ES-I3 (cell line): ENCODE measurements around the gene EGFL7.

Experiments used
- H3K36me3 ChIP-seq: 2 replicates; pipeline ENCODE4 v1.6.1; 2013; ENCODE audit warnings: mild to moderate bottlenecking, low read length, control low read depth, moderate library complexity; ENCODE audit not compliant: insufficient read depth
- H3K4me1 ChIP-seq: 2 replicates; pipeline ENCODE4 v1.6.1; 2013; ENCODE audit warnings: mild to moderate bottlenecking, control low read depth, low read length; ENCODE audit not compliant: insufficient read depth
- H3K9ac ChIP-seq: 2 replicates; pipeline ENCODE4 v1.6.1; 2013; ENCODE audit warnings: low read depth, mild to moderate bottlenecking, low read length, moderate library complexity
- H3K9me3 ChIP-seq: 2 replicates; pipeline ENCODE4 v1.6.1; 2013; ENCODE audit warnings: mild to moderate bottlenecking, low read length, moderate library complexity; ENCODE audit not compliant: control insufficient read depth, insufficient read depth

The EGFL7 gene

GRCh38 chr9:136645903-136646754 is 16.6 kb upstream of the EGFL7 start:
- H3K9ac ChIP-seq, result no peak overlapping the region
- no peaks in the 10 kb centered on the region for H3K9me3 ChIP-seq
- no peaks in the 10 kb centered on the region; the same call in 1 of the 2 replicates for H3K4me1 ChIP-seq
- no peaks in the 10 kb centered on the region for H3K36me3 ChIP-seq

- H3K9ac ChIP-seq, result no peak overlapping the region
- no peaks in the 10 kb centered on the region; the same call in 1 of the 2 replicates for H3K4me1 ChIP-seq
Measured at GRCh38 chr9:136646827-136647711, 15.6 kb upstream of the EGFL7 start.

GRCh38 chr9:136648751-136649150 is 14.0 kb upstream of the EGFL7 start:
- no peaks in the 10 kb centered on the region for H3K9me3 ChIP-seq
- H3K36me3 ChIP-seq, result no peaks in the 10 kb centered on the region
- no peaks in the 10 kb centered on the region; the same call in 1 of the 2 replicates for H3K4me1 ChIP-seq
- no peak overlapping the region for H3K9ac ChIP-seq

More at GRCh38 chr9:136646827-136647711, 15.6 kb upstream of the EGFL7 start:
- H3K36me3 ChIP-seq, result no peaks in the 10 kb centered on the region
- H3K9me3 ChIP-seq, result no peaks in the 10 kb centered on the region

- no peak overlapping the region for H3K9ac ChIP-seq
Measured at GRCh38 chr9:136650021-136650420, 12.7 kb upstream of the EGFL7 start.

GRCh38 chr9:136650648-136651047 is 12.1 kb upstream of the EGFL7 start:
- Histone ChIP-seq H3K9me3 (no peaks in the 10 kb centered on the region), H3K36me3 (no peaks in the 10 kb centered on the region), H3K9ac (no peak overlapping the region), H3K4me1 (no peaks in the 10 kb centered on the region; the same call in 1 of the 2 replicates)

More at GRCh38 chr9:136650021-136650420, 12.7 kb upstream of the EGFL7 start:
- Histone ChIP-seq H3K36me3 (no peaks in the 10 kb centered on the region), H3K9me3 (no peaks in the 10 kb centered on the region), H3K4me1 (no peaks in the 10 kb centered on the region; the same call in 1 of the 2 replicates)

- Histone ChIP-seq H3K9ac (no peak overlapping the region), H3K36me3 (no peaks in the 10 kb centered on the region), H3K4me1 (no peaks in the 10 kb centered on the region; the same call in 1 of the 2 replicates), H3K9me3 (no peaks in the 10 kb centered on the region)
Measured at GRCh38 chr9:136651860-136652259, 10.9 kb upstream of the EGFL7 start.

GRCh38 chr9:136653323-136654079 is 9.2 kb upstream of the EGFL7 start:
- Histone ChIP-seq H3K9ac (no peak overlapping the region), H3K36me3 (no peaks in the 10 kb centered on the region), H3K4me1 (no peaks in the 10 kb centered on the region; the same call in 1 of the 2 replicates), H3K9me3 (no peaks in the 10 kb centered on the region)

GRCh38 chr9:136654820-136655535 is 7.7 kb upstream of the EGFL7 start:
- Histone ChIP-seq H3K9ac (no peak overlapping the region), H3K36me3 (no peaks in the 10 kb centered on the region), H3K4me1 (no peaks in the 10 kb centered on the region; the same call in 1 of the 2 replicates), H3K9me3 (no peaks in the 10 kb centered on the region)

- no peak overlapping the region for H3K9ac ChIP-seq
- H3K36me3 ChIP-seq, result no peaks in the 10 kb centered on the region
- no peaks in the 10 kb centered on the region; the same call in 1 of the 2 replicates for H3K4me1 ChIP-seq
- H3K9me3 ChIP-seq, result no peaks in the 10 kb centered on the region
Measured at GRCh38 chr9:136655536-136656182, 7.1 kb upstream of the EGFL7 start.

GRCh38 chr9:136656183-136656738 is 6.5 kb upstream of the EGFL7 start:
- H3K4me1 ChIP-seq, result no peaks in the 10 kb centered on the region; the same call in 1 of the 2 replicates

GRCh38 chr9:136656795-136657611 is 5.7 kb upstream of the EGFL7 start:
- Histone ChIP-seq H3K4me1 (no peaks in the 10 kb centered on the region; the same call in 1 of the 2 replicates), H3K36me3 (no peaks in the 10 kb centered on the region), H3K9me3 (no peaks in the 10 kb centered on the region), H3K9ac (no peak overlapping the region)

More at GRCh38 chr9:136656183-136656738, 6.5 kb upstream of the EGFL7 start:
- H3K9ac ChIP-seq, result no peak overlapping the region
- H3K36me3 ChIP-seq, result no peaks in the 10 kb centered on the region
- H3K9me3 ChIP-seq, result no peaks in the 10 kb centered on the region
